AG04449 (cell line): ENCODE data around the gene PHF5A.

Experiments
- CTCF ChIA-PET: fragments of 350-600 bp; formaldehyde crosslinking; extraction: SDS; loops from one replicate; lab custom pipeline; 2021; ENCODE audit warnings: antibody characterized with exemption; lab: Yijun Ruan, JAX
- POLR2A ChIA-PET: fragments of 400-600, 350-600 bp; formaldehyde crosslinking; extraction: SDS; loops from one replicate; lab custom pipeline; 2020; ENCODE audit warnings: antibody characterized with exemption, inconsistent platforms; lab: Yijun Ruan, JAX
- DNase-seq: peaks from one replicate; pipeline ENCODE4 v3.0.0-alpha.2; 2010; ENCODE audit warnings: low read depth, low spot score
- H3K4me3 ChIP-seq: 2 replicates; pipeline ENCODE4 v1.5.1; 2011; ENCODE audit warnings: low read depth, mild to moderate bottlenecking, control low read depth, low read length
- CTCF ChIP-seq: IDR thresholded peaks from one replicate; pipeline ENCODE4 v1.5.1; 2011; ENCODE audit warnings: mild to moderate bottlenecking, moderate library complexity, low read length, control low read depth, inconsistent platforms; ENCODE audit not compliant: insufficient read depth; ENCODE audit errors: missing control alignments

The PHF5A gene

GRCh38 chr22:41482319-41482935, 13.9 kb upstream of the PHF5A start:
- POLR2A ChIA-PET = interaction anchor here (0.6 kb wide), 1 partner anchor 35 kb away, joined by 3 read pairs; no protein-coding TSS in a partner anchor
- TF ChIP-seq CTCF = no peak
- no peak for DNase-seq
- CTCF ChIA-PET = interaction anchor here (2.3 to 2.6 kb wide), 2 partner anchors 9 to 35 kb away, joined by 11 to 15 read pairs; no protein-coding TSS in a partner anchor
- no peak overlapping the region for H3K4me3 ChIP-seq

GRCh38 chr22:41481925-41482318, 13.4 kb upstream of the PHF5A start:
- ChIA-PET POLR2A (no interaction called here), CTCF (interaction anchor here (0.6 to 2.6 kb wide), 5 partner anchors 10 to 106 kb away, joined by 3 to 15 read pairs (median 8); no protein-coding TSS in a partner anchor)
- H3K4me3 ChIP-seq = no peak overlapping the region
- no peak for DNase-seq
- no peak for TF ChIP-seq CTCF

GRCh38 chr22:41481131-41481830, 12.8 kb upstream of the PHF5A start:
- TF ChIP-seq CTCF = no peak
- H3K4me3 ChIP-seq = no peak overlapping the region
- DNase-seq = no peak
- CTCF ChIA-PET = interaction anchor here (0.6 to 2.6 kb wide), 7 partner anchors 10 to 106 kb away, joined by 3 to 15 read pairs (median 5); no protein-coding TSS in a partner anchor
- POLR2A ChIA-PET = interaction anchor here (0.9 to 1.1 kb wide), 2 partner anchors 13 to 33 kb away, joined by 3 to 6 read pairs; partner anchors contain the start of genes ACO2 and PHF5A

GRCh38 chr22:41480397-41480735, 11.9 kb upstream of the PHF5A start:
- no peak overlapping the region for H3K4me3 ChIP-seq
- no peak for TF ChIP-seq CTCF
- POLR2A ChIA-PET = interaction anchor here (0.9 to 1.1 kb wide), 3 partner anchors 12 to 34 kb away, joined by 3 to 6 read pairs (median 6); partner anchors contain the start of genes ACO2, PHF5A and TOB2
- DNase-seq = peak; percentile 67
- CTCF ChIA-PET = interaction anchor here (0.6 to 2.6 kb wide), 8 partner anchors 11 to 116 kb away, joined by 3 to 15 read pairs (median 4); no protein-coding TSS in a partner anchor

GRCh38 chr22:41479671-41480396, 11.3 kb upstream of the PHF5A start:
- TF ChIP-seq CTCF = peak; percentile 4
- CTCF ChIA-PET = interaction anchor here (0.7 to 3.8 kb wide), 6 partner anchors 9 to 117 kb away, joined by 3 to 21 read pairs (median 4); no protein-coding TSS in a partner anchor
- POLR2A ChIA-PET = interaction anchor here (1.1 to 1.4 kb wide), 3 partner anchors 11 to 33 kb away, joined by 3 to 6 read pairs (median 6); partner anchors contain the start of genes ACO2, PHF5A and TOB2
- DNase-seq = no peak
- H3K4me3 ChIP-seq = no peak overlapping the region
